HPDE6-E6E7 (cell line): ENCODE measurements around the gene RBM19.

Source experiments
- DNase-seq: peaks from one replicate; pipeline ENCODE4 v3.0.0; 2011; ENCODE audit warnings: missing footprints; ENCODE audit errors: extremely low spot score

The RBM19 gene

GRCh38 chr12:113804961-113805600, 161.0 kb downstream of the RBM19 start:
- DNase-seq, result no peak

GRCh38 chr12:113803759-113804140, 162.4 kb downstream of the RBM19 start:
- no peak for DNase-seq

- no peak for DNase-seq
These were observed 163.0 kb downstream of the RBM19 start for GRCh38 chr12:113802966-113803758.

GRCh38 chr12:113802000-113802749, 163.9 kb downstream of the RBM19 start:
- no peak for DNase-seq

- no peak for DNase-seq
These were observed 165.9 kb downstream of the RBM19 start for GRCh38 chr12:113800201-113800600.

GRCh38 chr12:113798552-113798951, 167.6 kb downstream of the RBM19 start:
- DNase-seq, result no peak

GRCh38 chr12:113797535-113797868, 168.6 kb downstream of the RBM19 start:
- no peak for DNase-seq

- DNase-seq, result no peak
These were observed 169.1 kb downstream of the RBM19 start for GRCh38 chr12:113796852-113797534.

GRCh38 chr12:113796066-113796827, 169.9 kb downstream of the RBM19 start:
- DNase-seq, result no peak

GRCh38 chr12:113795445-113795844, 170.7 kb downstream of the RBM19 start:
- DNase-seq, result no peak

- no peak for DNase-seq
These were observed 171.4 kb downstream of the RBM19 start for GRCh38 chr12:113794774-113795173.

- no peak for DNase-seq
These were observed 172.9 kb downstream of the RBM19 start for GRCh38 chr12:113793250-113793649.

GRCh38 chr12:113792450-113792849, 173.7 kb downstream of the RBM19 start:
- no peak for DNase-seq

GRCh38 chr12:113788020-113788856, 177.9 kb downstream of the RBM19 start:
- no peak for DNase-seq

GRCh38 chr12:113786107-113786506, 180.0 kb downstream of the RBM19 start:
- no peak for DNase-seq

GRCh38 chr12:113783811-113784210, 182.3 kb downstream of the RBM19 start:
- no peak for DNase-seq

GRCh38 chr12:113782873-113783272, 183.3 kb downstream of the RBM19 start:
- no peak for DNase-seq

- no peak for DNase-seq
These were observed 184.5 kb downstream of the RBM19 start for GRCh38 chr12:113781415-113782198.

- DNase-seq, result no peak
These were observed 186.4 kb downstream of the RBM19 start for GRCh38 chr12:113779774-113780173.
